Hippocampal formation (tissue), 2 donors: ENCODE data around the gene NR2C1.

Source experiments
- DNase-seq, 2 donors: peaks; one replicate each; lab custom pipeline; 2025; lab: John Stamatoyannopoulos, UW

The NR2C1 gene

DNA sequence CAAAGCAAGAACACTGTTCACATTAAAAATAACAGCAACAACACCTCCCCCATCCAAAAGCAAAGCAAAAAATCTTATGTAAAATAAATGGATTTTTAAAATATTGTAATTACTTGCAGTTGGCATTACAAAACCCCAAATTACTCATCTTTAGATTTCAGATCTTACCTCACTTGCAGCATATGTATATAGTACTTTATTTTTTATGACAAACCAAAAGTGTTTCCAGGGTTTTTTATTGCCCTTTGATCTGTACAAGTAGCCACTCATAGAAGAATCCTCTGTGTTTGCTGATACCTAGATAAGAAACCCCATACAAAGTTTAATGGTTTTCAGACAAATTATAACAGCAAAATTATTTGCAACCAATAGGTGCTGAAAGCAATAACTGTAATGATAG is 12.2 kb upstream of the NR2C1 start:
- DNase-seq, result no peak

DNA sequence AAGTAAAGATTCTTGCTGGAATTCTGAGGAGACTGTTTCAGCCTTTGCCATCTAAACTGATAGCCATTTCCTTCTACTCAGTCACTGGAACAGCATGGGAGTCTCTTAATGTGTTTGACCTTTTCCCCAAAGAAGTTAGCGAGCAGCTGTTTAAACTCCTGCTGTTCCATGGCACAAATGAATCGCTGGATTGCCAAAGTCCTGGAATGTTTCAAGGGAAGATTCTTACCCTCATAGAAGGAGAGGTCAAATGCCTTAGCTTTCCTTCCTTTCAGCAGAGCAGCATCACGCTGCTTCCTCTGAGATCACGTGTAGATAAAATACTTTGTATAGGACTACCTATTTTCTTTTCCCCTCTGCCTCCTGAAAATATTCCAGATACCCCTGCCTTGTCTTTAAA is 10.5 kb upstream of the NR2C1 start:
- DNase-seq, result no peak

DNA sequence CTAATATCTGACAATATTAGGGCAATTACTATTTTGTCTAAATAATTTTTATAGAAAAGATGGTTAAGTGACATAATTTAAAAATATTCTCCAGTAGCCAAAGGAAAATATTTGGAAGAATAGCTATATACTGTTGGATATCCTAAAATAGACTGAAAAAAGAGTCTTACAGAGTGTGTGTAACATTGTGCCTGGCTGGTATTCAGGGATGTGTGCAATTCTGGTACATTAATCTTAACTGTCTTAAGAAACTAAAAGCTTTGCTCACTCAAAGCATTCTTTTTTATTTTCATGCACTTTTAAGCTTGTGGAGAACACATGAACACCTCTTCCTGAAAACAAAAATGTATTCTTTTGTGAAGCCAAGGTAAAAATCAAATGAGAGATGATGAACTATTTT is 10.1 kb upstream of the NR2C1 start:
- no peak for DNase-seq

DNA sequence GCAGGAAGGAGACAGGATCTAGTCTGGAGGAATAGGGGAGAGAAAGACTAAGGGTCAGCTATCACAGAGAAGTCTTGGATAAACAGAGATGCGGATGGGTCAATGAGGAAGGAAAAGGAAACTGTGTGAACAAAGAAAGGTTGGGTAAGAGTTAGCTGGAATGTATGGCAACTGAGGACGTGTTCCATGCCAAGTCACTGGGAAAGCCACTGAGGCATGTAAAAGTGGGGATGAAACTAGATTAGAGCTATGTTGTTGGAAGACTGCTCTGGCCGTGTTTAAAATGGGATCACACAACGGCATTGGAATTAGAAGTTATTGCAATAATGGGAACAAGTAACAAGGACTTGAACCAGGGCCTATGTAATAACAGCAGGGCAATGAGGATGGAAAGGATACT is 3.9 kb upstream of the NR2C1 start:
- DNase-seq, result no peak

DNA sequence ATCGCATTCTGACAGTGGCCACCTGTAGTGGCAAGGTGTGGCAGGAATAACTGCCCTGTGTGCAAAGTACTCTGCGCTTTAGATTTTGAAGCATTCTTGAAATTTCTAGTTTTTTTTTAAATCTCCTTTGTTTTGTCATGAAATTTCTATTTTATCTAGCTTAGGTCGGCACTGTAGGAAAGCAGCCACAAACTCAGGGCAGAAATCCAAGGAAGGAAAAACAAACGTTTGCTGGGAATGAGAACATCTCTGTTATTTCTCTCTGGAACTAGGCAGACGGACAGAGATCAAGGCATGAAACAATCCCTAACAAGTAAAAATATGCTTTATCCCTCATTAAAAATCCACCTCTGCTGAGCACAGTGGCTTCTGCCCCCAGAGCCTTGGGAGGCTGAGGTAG is 1.3 kb upstream of the NR2C1 start:
- DNase-seq, result no peak

GRCh38 chr12:95073698-95074520 is 491 bp upstream of the NR2C1 start:
- no peak for DNase-seq

DNA sequence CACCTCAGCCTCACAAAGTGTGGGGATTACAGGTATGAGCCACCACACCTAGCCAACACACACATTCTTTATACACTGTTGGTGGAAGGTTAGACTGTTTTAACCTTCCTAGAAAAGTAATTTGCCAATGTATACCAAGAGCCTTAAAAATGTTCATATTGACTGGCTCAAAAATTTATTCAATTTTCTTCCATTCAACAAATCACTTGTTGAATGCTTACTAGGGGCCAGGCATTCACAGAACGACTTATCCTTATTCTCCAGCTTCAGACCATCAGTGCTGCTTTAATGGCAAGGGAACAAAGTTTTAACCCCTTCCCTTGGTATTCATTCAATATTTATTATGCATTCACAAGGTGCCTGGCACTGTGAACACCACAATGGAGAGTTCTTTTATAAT is 3.0 kb downstream of the NR2C1 start:
- no peak for DNase-seq

DNA sequence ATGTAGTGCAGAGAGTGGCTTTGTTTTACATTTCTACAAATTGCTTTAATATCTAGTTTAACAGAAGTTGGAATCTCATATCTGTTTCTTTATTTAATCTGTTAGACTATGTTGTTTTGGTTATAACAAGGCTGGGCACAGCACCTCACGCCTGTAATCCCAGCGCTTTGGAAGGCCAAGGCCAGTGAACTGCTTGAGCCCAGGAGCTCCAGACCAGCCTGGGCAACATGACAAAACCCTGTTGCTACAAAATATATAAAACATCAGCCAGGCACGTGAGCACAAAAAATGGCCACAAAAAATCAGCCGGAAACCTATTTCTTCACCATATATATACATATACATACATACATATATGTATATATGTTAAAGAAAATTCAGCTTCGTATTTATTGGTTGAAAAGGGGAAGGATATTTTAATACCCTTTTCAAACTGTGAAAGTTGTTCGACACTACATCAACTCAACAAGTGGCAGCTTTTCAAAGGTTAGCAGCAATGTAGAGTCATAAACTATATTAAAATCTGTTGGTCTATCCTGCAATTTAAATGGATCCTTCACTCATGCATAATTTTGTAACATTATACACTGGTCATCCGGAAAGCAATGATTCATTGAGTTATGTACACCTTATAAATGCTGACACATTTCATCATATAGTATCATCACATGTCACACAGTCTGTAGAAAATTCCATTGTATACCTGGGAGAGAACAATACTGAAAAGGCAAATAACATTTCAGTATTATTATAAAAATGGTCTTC is 7.1 kb downstream of the NR2C1 start:
- DNase-seq, result no peak

GRCh38 chr12:95060951-95061350 is 12.5 kb downstream of the NR2C1 start:
- DNase-seq, result no peak

- DNase-seq, result no peak
Observed at GRCh38 chr12:95059984-95060383, 13.4 kb downstream of the NR2C1 start.

GRCh38 chr12:95057424-95057823 is 16.0 kb downstream of the NR2C1 start:
- no peak for DNase-seq

DNA sequence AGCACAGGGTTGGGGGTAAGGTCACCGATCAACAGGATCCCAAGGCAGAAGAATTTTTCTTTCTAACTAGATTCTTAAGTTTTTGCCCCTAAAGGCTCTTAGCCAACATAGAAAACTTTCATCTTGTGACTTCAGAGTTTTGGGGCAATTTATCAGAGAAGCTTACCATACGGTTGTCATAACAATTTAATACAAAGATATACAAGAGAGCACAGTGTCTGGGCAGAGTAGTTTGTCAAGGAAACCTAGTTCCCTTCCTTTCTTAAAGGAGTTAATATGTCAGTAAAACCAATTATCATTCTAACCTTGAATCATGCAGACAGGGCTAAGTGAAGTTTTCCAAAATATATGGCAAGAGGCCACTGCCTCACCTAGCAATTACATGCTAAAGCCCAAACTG is 18.4 kb downstream of the NR2C1 start:
- DNase-seq, result no peak

GRCh38 chr12:95054206-95054605 is 19.2 kb downstream of the NR2C1 start:
- no peak for DNase-seq

GRCh38 chr12:95051241-95051640 is 22.2 kb downstream of the NR2C1 start:
- no peak for DNase-seq

DNA sequence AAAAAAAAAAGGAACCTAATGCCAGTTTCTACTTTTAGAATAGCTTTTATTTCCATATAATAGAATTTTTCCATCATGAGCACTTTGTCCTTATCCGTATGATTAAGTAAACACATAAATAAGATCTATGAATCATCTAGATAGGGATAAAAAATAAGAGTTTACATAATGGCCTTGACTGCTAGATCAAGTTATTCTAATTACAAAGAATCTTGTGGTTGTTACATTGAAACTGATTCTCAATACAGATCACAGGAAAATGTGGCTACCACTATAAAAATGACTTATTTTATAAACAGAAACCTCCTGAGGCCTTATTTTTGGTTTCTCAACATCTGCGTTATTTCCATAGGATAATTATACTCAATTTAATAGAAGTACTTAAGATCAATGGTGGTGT is 35.5 kb downstream of the NR2C1 start:
- no peak for DNase-seq

DNA sequence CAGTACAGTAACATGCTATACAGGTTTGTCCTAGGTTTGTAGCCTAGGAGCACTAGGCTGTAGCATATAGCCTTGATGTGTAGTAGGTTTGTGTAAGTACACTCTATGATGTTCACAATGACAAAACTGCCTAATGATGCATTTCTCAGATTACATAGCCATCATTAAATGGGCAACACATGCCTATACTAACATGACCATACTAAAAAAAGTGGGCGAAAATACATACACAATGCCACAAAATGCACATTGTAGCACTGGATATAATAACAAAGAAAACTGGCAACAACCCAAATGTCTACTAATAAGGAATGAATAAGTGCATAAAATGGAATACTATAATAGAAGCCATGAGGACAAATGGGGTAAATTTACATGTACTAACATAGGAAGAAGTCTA is 38.7 kb downstream of the NR2C1 start:
- no peak for DNase-seq

DNA sequence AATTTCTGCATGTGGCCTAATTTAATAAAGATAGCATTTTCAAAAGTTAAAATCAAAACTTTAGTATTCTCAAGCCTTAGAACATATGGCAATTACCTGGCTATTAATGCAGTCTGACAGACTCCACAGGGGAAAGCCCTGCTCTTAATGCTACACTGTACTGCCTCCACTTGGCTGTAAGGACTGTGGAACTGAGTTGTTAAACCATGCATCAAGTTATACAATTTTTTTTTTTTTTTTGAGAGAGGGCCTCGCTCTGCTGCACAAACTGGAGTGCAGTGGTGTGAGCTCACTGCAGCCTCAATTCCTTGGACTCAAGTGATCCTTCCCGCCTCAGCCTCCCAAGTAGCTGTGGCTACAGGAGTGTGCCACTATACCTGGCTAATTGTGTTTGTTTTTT is 50.9 kb downstream of the NR2C1 start:
- no peak for DNase-seq

GRCh38 chr12:95017482-95017881 is 55.9 kb downstream of the NR2C1 start:
- DNase-seq, result no peak

DNA sequence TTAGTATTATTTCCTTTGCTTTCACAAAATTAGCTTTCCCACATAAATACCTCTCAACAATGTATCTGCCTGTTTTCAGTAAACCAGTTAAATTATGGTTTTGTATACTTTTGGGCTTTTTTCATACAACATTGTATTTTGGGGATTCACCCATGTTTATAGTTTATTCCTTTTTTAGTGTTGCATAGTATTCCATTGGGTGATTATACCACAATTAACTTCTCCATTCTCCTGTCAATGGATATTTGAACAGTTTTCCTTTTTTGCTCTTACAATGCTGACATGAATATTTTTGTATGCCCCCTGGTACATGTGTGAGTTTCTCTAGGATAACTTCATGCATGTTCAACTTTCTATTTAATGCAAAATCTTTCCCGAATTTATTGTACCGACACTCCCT is 57.3 kb downstream of the NR2C1 start:
- no peak for DNase-seq

DNA sequence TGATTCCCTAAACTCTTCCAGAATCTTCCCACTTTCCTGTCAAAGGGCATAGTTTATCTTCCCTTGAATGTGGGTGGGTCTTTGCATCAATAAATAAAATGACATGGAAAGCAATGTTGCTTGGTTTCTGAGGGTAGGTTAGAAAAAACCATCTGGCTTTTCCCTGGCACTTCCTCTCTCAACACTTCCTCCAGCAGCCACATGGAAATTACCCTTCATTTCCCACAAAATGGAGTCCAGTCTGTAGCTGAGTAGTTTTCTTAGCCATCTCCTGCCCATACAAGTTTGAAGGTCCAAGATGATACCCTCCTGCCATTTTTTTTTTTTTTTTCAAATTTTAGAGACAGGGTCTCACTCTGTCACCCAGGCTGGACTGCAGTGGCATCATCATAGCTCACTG is 58.9 kb downstream of the NR2C1 start:
- DNase-seq, result no peak

DNA sequence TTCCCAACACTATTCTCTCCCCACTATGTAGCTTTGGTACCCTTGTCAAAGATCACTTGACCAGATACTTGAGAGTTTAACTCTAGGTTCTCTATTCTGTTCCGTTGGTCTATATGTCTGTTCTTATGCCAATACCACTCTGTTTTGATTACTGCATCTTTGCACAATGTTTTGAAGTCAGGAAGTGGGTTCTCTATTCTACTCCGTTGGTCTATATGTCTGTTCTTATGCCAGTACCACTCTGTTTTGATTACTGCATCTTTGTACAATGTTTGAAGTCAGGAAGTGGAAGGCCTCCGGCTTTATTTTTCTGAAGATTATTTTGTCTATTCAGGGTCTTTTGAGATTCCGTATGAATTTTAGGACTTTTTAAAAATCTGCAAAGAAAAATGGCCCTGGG is 67.2 kb downstream of the NR2C1 start:
- DNase-seq, result no peak

- DNase-seq, result no peak
Observed at GRCh38 chr12:95004610-95005009, 68.8 kb downstream of the NR2C1 start.

DNA sequence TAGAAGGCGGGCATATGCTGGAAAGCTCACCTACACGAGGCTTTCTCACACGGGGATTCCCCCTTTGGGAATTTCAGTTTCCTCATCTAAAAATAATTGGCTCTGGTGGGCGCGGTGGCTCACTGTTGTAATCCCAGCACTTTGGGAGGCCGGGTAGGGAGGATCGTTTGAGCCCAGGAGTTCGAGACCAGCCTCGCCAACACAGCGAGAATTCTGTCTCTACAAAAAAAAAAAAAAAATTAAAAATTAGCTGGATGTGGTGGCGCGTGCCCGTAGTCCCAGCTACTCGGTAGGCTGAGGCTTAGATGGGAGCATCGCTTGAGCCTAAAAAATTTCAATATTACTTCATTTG is 69.5 kb downstream of the NR2C1 start:
- no peak for DNase-seq
